Esophagus muscularis mucosa (tissue), 4 donors: ENCODE data around the gene DNM1. TPM values are rescaled to one million over a fixed set of nuclear protein-coding genes. Genes with fewer than 3 reads are reported as not detected.

ENCODE experiments used
- DNase-seq: peaks from one replicate; pipeline ENCODE4 v3.0.0-alpha.2; 2017; ENCODE audit errors: extremely low spot score
- H3K27ac ChIP-seq, 4 donors: fragments of 200-600 bp; sonication (generic); replicated peaks in 1 of 4; 1 replicate in 3 of 4; 2 replicates in 1 of 4; pipeline ENCODE4 v1.5.1; 2016 to 2019; ENCODE audit warnings: mild to moderate bottlenecking in 1 of 4
- H3K27me3 ChIP-seq, 4 donors: fragments of 200-600 bp; sonication (generic); one replicate each; pipeline versions ENCODE4 v1.5.1 to v1.6.0; 2016 to 2019
- H3K36me3 ChIP-seq, 4 donors: fragments of 200-600 bp; sonication (generic); one replicate each; pipeline ENCODE4 v1.5.1; 2016 to 2019
- H3K4me1 ChIP-seq, 4 donors: fragments of 200-600 bp; sonication (generic); one replicate each; pipeline ENCODE4 v1.5.1; 2016 to 2019
- H3K4me3 ChIP-seq, 4 donors: fragments of 200-600 bp; sonication (generic); 1 replicate in 2 of 4; 2 replicates in 2 of 4; pipeline ENCODE4 v1.5.1; 2016 to 2019; ENCODE audit warnings: mild to moderate bottlenecking in 4 of 4, moderate library complexity in 1 of 4
- H3K9me3 ChIP-seq, 4 donors: fragments of 200-600 bp; sonication (generic); 1 replicate in 3 of 4; 2 replicates in 1 of 4; pipeline ENCODE4 v1.5.1; 2016 to 2019
- EP300 ChIP-seq: sonication (generic); formaldehyde crosslinking; IDR thresholded peaks from one replicate; pipeline ENCODE4 v1.6.1; 2017; ENCODE audit warnings: antibody characterized with exemption
- POLR2A ChIP-seq: fragments of 450-650 bp; IDR thresholded peaks from one replicate; pipeline ENCODE4 v1.6.1; 2017; ENCODE audit warnings: antibody characterized with exemption, moderate library complexity, mild to moderate bottlenecking, low read depth
- POLR2AphosphoS5 ChIP-seq, 2 donors: sonication (generic); formaldehyde crosslinking; IDR thresholded peaks; one replicate each; pipeline ENCODE4 v1.6.1; 2017; ENCODE audit warnings: antibody characterized with exemption in 2 of 2
- WGBS: methylation state at CpG from one replicate; pipeline ENCODE4 v1.1.5; 2018; 5-methylcytosine and 5-hydroxymethylcytosine counted together
- intact Hi-C: fragments of 100-400 bp; cut with DNase I; formaldehyde crosslinking; loops from one replicate; pipeline ENCODE4 v1.15.1; 2023
- total RNA-seq, 4 donors: library from RNA; depleted of rRNA; stranded (reverse); fragments of >200 nt; gene quantifications; one replicate each; pipeline versions ENCODE4 v1.1.0 to v1.2.1, GENCODE V29; 2016
- TF ChIP-seq, protein P1 (sequence below), 3 experiments: fragments of 200-600 bp in 2 of 3; fragments of 450-650 bp in 1 of 3; sonication (generic) in 2 of 3; IDR thresholded peaks; one replicate each; pipeline ENCODE4 v1.5.1; 2017 to 2019; ENCODE audit warnings: antibody characterized with exemption in 3 of 3, mild to moderate bottlenecking in 2 of 3, moderate library complexity in 1 of 3

DNM1 gene
- total RNA-seq, 4 donors from 2014 or later, result 10.9 to 27.0 (median 16.8) TPM

DNA sequence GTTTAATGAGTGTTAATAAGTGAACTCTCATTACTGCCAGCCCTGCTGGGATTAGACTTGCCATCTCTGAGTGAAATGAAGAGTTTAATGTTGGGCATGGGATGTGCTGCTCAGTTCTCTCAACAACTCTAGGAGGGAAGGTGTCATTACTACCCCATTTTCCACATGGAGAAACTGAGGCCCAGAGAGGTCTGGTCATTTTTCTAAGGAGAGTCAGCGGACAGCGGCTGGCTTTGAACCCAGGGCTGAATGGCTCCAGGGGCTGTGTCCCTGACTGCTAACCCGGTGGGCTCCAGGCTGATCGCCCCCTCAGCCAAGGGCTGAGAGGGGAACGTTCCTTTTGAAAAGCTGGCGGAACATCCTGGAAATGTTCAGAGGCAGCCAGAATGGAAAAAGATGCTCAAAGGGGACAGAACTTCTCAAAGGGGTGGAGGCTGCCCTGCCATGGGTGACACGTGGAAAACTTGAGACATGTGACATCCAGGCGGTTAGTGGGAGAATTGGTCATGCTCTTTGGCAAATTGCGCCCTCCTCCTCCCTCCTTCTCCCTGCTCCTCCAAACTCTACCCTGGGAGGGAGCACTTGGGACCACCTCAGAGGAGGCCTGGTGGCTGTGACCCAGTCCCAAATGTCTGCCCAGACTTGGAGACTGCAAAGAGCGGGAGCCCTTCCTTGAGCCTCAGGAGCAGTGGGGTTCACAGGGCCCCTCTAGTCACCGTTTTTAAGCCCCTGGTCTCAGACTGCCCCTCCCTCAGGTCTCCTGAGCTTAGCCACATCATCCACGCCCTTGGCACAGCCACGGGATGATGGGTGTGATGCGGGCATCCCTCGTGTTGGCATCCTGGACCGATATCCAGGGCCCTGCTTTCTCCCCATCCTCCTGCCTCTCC lies 28.7 kb downstream of the DNM1 start:
- no peak for DNase-seq

DNA sequence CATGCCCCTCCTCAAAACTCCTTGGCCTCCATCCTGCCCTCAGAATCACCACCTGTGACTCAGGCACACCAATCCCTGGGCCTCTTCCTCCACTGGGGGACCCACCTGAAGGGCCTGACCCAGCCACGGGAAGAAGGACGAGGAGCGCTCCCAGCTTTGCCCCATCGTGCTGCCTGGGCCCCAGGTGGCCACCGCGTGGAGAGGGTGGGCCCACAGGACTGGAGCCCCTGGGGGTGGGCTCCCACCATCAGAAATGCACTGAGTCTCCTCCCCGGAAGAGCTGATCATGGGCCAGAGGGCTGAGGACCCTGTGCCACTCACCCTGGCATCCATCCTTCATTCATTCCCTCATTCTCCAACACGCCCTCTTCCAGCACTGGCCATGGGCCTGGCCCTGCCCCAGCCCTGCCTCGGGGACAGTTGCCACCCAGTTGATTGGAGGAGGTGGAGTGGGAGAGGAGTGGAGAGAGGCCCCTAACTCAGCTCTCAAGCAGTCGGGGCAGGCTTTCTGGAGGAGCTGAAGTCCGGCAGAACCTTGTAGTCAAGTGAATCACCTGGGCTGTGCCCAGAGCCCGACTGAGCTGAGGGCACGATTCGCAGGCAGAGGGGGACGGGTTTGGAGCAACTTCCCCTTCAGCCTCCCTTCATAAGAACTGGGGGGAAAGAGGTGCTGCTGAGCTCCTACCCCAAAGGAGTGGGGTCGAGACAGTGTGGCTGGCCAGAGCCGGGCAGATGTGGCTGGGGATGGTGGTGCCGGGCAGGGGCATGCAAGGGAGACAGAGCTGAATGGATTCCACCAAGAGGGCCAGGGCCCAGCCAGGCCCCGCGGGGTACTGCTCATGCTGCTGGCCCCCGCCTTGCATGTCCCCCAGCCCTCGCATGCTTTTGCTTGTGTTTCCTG lies 29.6 kb downstream of the DNM1 start:
- no peak for DNase-seq
- 84% methylated on average over 15 of the region's 22 CpGs for WGBS
- H3K27me3 ChIP-seq, result no peaks in the 10 kb centered on the region
- no peaks in the 10 kb centered on the region for H3K9me3 ChIP-seq
- intact Hi-C loops, result no loop called here
- no peaks in the 10 kb centered on the region for H3K36me3 ChIP-seq
- H3K27ac ChIP-seq, result peak overlapping the region in 1 of 4 donors; percentile 31
- no peak overlapping the region for H3K4me3 ChIP-seq
- H3K4me1 ChIP-seq, result no peaks in the 10 kb centered on the region
- TF ChIP-seq POLR2AphosphoS5 (IDR thresholded peaks at IDR 0.05) (no peak), POLR2A (no peak), EP300 (no peak)
- TF ChIP-seq, protein P1, sequence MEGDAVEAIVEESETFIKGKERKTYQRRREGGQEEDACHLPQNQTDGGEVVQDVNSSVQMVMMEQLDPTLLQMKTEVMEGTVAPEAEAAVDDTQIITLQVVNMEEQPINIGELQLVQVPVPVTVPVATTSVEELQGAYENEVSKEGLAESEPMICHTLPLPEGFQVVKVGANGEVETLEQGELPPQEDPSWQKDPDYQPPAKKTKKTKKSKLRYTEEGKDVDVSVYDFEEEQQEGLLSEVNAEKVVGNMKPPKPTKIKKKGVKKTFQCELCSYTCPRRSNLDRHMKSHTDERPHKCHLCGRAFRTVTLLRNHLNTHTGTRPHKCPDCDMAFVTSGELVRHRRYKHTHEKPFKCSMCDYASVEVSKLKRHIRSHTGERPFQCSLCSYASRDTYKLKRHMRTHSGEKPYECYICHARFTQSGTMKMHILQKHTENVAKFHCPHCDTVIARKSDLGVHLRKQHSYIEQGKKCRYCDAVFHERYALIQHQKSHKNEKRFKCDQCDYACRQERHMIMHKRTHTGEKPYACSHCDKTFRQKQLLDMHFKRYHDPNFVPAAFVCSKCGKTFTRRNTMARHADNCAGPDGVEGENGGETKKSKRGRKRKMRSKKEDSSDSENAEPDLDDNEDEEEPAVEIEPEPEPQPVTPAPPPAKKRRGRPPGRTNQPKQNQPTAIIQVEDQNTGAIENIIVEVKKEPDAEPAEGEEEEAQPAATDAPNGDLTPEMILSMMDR (IDR thresholded peaks at IDR 0.05), result no peak

More for the DNA sequence above, 28.7 kb downstream of the DNM1 start:
- TF ChIP-seq EP300 (no peak), POLR2AphosphoS5 (IDR thresholded peaks at IDR 0.05) (peak in 1 of 2 donors; percentile 11), POLR2A (no peak)
- TF ChIP-seq, protein P1 (IDR thresholded peaks at IDR 0.05), result no peak
- H3K27ac ChIP-seq, result peak overlapping the region in 1 of 4 donors; percentile 31
- no peak overlapping the region for H3K4me3 ChIP-seq
- H3K9me3 ChIP-seq, result no peaks in the 10 kb centered on the region
- intact Hi-C loops, result no loop called here
- H3K36me3 ChIP-seq, result no peaks in the 10 kb centered on the region
- no peaks in the 10 kb centered on the region for H3K4me1 ChIP-seq
- H3K27me3 ChIP-seq, result no peaks in the 10 kb centered on the region
- WGBS, result 75% methylated on average over 16 of the region's 16 CpGs

DNA sequence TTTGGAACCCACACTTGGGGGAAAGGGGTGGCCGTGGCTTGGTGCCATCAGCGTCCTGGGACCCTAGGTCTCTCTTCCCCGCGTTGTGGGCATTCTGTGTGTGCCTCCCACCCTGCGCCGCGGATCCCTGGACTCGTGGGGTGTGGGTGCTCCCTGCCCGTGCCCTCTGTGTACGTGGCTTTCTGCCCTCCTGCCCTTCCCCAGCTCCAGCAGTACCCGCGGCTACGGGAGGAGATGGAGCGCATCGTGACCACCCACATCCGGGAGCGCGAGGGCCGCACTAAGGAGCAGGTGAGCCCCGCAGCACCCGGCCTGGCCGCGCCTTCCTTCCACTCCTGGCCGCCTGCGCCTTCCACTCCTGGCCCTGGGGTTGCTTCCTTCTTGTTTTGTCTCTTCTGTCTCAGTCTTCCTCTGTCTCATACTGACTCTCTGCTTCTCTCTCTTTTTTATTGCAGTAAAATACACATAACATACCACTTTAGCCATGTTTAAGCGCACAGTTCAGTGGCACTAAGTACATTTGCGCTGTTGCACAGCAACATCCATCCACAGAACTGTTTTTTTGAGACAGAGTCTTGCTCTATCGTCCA lies 30.7 kb downstream of the DNM1 start:
- Histone ChIP-seq H3K27ac (no peak overlapping the region), H3K4me3 (no peak overlapping the region), H3K9me3 (no peaks in the 10 kb centered on the region), H3K27me3 (no peaks in the 10 kb centered on the region), H3K36me3 (no peaks in the 10 kb centered on the region), H3K4me1 (no peaks in the 10 kb centered on the region)
- WGBS, result 91% methylated on average over 24 of the region's 28 CpGs
- TF ChIP-seq POLR2AphosphoS5 (IDR thresholded peaks at IDR 0.05) (no peak), POLR2A (no peak), EP300 (no peak)
- TF ChIP-seq, protein P1 (IDR thresholded peaks at IDR 0.05), result no peak
- intact Hi-C loops, result no loop called here
- no peak for DNase-seq

DNA sequence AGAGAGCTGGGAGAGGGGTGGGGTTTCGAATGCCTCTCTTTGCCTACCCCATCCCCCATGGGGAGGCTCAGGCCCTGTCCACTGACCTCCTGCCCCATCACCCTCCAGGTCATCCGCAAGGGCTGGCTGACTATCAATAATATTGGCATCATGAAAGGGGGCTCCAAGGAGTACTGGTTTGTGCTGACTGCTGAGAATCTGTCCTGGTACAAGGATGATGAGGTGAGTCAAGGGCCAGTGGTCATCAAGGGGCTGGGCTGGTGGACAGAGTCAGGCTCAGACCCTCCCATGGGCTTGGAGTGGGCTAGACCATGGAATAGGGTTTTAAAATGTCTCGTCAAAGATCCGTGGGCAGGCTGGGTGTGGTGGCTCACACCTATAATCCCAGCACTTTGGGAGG lies 38.9 kb downstream of the DNM1 start:
- Histone ChIP-seq H3K4me1 (peaks cover 15 to 41% (median 31%) of the 10 kb centered on the region in 4 donors), H3K4me3 (no peak overlapping the region), H3K27me3 (peaks cover 0 to 4% (median 0%) of the 10 kb centered on the region in 4 donors), H3K36me3 (peaks cover 0 to 13% (median 4%) of the 10 kb centered on the region in 4 donors), H3K9me3 (no peaks in the 10 kb centered on the region), H3K27ac (peak overlapping the region; percentile 68 to 79 (median 72))
- intact Hi-C loops, result no loop called here
- 92% methylated on average over 4 of the region's 4 CpGs for WGBS
- no peak for TF ChIP-seq POLR2AphosphoS5 (IDR thresholded peaks at IDR 0.05)
- TF ChIP-seq POLR2A, result no peak
- TF ChIP-seq, protein P1 (IDR thresholded peaks at IDR 0.05), result no peak
- TF ChIP-seq EP300, result no peak
- no peak for DNase-seq
